Measurements from ENCODE around the gene CARS2. TPM values are rescaled to one million over a fixed set of nuclear protein-coding genes. Genes with fewer than 3 reads are reported as not detected.

The CARS2 gene
- total and polyA plus RNA-seq, 2 experiments from 2014 or later, result 75.7 to 96.7 TPM

DNA sequence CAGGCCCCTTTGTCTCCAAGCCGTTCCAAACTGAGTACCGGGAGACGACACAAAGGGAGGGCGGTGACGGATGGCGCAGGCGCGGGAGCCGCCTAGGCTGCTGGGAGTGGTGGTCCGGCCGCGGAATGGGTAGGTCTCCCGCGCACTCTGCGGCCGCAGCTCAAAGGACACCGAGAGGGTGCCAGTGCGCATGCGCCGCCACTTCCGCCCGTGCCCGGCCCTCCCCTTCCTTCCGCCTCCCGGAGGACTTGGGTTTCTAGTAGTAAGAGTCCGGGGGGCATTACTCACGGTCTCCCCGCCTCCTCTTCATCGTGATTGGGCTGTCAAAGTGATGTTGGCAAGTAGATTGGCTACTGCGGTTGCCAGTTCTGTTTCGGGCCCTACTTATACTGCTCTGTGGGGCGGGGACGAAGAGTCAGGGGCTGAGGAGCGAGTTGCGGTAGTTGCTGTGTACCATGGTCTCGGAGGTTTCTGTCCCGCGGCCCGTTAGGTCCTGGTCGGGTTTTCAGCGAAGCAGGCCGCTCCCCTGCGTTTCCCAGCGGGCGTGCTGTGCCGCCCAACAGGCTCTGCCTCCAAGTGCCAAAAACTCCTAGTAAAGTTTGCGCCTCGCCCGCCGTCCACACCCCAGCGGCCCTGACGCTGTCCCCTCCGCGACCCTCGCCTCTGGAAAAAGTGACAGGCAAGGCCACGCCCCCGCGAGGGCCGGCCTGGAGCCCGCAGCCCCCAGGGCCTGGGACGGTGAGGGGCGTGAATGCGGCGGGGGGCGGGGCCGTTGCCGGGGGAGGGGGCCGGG lies 7.1 kb upstream of the CARS2 start:
- peak overlapping the region; percentile 86 for H2AFZ ChIP-seq
- no peaks in the 10 kb centered on the region for H3K9me2 ChIP-seq (ENCODE audit: insufficient read depth)
- H3K27me3 ChIP-seq (replicated peaks; ENCODE audit: insufficient read depth), result no peaks in the 10 kb centered on the region
- H3K79me2 ChIP-seq (ENCODE audit: insufficient read depth), result peaks cover 44% of the 10 kb centered on the region
- in situ Hi-C loops (cut with MboI), result no loop called here
- H3K9ac ChIP-seq, result peak overlapping the region; percentile 98
- no peaks in the 10 kb centered on the region for H4K20me1 ChIP-seq (ENCODE audit: insufficient read depth)
- TF ChIP-seq EZH2phosphoT487 (IDR thresholded peaks at IDR 0.05; ENCODE audit: insufficient read depth, low read depth), result no peak
- TF ChIP-seq EZH2 (IDR thresholded peaks at IDR 0.05; ENCODE audit: insufficient read depth, poor library complexity, severe bottlenecking), result no peak
- H3K4me2 ChIP-seq (ENCODE audit: unreplicated experiment), result peak overlapping the region; percentile 97
- H3K9me3 ChIP-seq (ENCODE audit: low read depth), result no peaks in the 10 kb centered on the region
- H3K4me3 ChIP-seq, result peak overlapping the region; percentile 87
- WGBS, 2 experiments (ENCODE audit: low coverage in 1 of 2, low lambda C conversion rate in 2 of 2, missing lambda C conversion rate in 2 of 2), result 1 to 2% methylated on average over 55 to 68 of the region's 68 CpGs
- peak overlapping the region; percentile 98 for H3K27ac ChIP-seq
- peaks cover 27% of the 10 kb centered on the region for H3F3A ChIP-seq (ENCODE audit: insufficient read depth)
- no peaks in the 10 kb centered on the region for H3K36me3 ChIP-seq (ENCODE audit: low read depth)
- DNase-seq, result peak; percentile 99
- H3K4me1 ChIP-seq (ENCODE audit: insufficient read depth), result peaks cover 22% of the 10 kb centered on the region

DNA sequence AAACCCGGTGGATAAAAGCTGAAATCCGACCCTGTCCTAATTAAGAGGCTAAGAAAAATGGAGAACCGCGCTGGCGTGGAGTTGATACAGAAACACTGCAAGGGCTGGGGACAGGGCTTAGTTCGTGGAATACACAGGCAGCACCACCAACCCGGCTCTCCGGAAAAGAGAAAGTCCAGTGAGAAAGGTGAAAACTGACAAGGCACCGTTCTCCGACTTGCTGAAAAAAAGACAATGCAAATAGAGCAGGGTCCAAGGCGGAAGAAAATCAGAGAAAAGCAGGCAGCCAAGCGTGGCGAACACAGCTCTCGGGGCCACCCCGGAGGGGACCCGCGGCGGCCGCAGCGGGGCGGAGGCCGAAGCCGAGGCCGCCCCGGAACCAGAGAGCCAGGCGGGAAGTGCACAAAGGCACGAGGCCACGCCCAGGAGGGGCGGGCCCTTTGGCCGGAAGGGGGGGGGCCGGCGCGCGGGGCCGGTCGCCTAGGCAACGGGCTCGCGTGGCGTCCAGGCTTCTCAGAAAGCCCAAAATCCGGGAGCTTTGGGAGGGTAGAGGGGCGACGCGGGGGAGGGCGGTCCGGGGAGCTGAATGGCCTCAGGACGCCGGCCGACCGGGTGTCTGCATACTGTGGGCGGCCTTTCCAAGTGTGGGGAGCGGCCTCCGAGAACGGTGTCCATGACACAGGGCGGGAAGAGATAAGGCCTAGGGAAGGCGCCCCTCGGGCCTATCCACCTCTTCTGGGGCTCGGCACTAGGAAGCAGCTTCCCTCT lies 6.3 kb upstream of the CARS2 start:
- H3K9ac ChIP-seq, result peak overlapping the region; percentile 98
- peak overlapping the region; percentile 86 for H2AFZ ChIP-seq
- no peaks in the 10 kb centered on the region for H3K9me2 ChIP-seq (ENCODE audit: insufficient read depth)
- in situ Hi-C loops (cut with MboI), result no loop called here
- peaks cover 14% of the 10 kb centered on the region for H3K4me1 ChIP-seq (ENCODE audit: insufficient read depth)
- H3K27me3 ChIP-seq (replicated peaks; ENCODE audit: insufficient read depth), result no peaks in the 10 kb centered on the region
- H3K4me3 ChIP-seq, result peak overlapping the region; percentile 87
- H4K20me1 ChIP-seq (ENCODE audit: insufficient read depth), result no peaks in the 10 kb centered on the region
- H3K79me2 ChIP-seq (ENCODE audit: insufficient read depth), result peaks cover 36% of the 10 kb centered on the region
- H3K27ac ChIP-seq, result peak overlapping the region; percentile 98
- DNase-seq, result peak; percentile 97
- WGBS, 2 experiments (ENCODE audit: low coverage in 1 of 2, low lambda C conversion rate in 2 of 2, missing lambda C conversion rate in 2 of 2), result 1 to 3% methylated on average over 36 to 51 of the region's 58 CpGs
- no peaks in the 10 kb centered on the region for H3K36me3 ChIP-seq (ENCODE audit: low read depth)
- peaks cover 35% of the 10 kb centered on the region for H3F3A ChIP-seq (ENCODE audit: insufficient read depth)
- TF ChIP-seq EZH2phosphoT487 (IDR thresholded peaks at IDR 0.05; ENCODE audit: insufficient read depth, low read depth), result no peak
- no peak for TF ChIP-seq EZH2 (IDR thresholded peaks at IDR 0.05; ENCODE audit: insufficient read depth, poor library complexity, severe bottlenecking)
- H3K9me3 ChIP-seq (ENCODE audit: low read depth), result no peaks in the 10 kb centered on the region
- peak overlapping the region; percentile 95 for H3K4me2 ChIP-seq (ENCODE audit: unreplicated experiment)

DNA sequence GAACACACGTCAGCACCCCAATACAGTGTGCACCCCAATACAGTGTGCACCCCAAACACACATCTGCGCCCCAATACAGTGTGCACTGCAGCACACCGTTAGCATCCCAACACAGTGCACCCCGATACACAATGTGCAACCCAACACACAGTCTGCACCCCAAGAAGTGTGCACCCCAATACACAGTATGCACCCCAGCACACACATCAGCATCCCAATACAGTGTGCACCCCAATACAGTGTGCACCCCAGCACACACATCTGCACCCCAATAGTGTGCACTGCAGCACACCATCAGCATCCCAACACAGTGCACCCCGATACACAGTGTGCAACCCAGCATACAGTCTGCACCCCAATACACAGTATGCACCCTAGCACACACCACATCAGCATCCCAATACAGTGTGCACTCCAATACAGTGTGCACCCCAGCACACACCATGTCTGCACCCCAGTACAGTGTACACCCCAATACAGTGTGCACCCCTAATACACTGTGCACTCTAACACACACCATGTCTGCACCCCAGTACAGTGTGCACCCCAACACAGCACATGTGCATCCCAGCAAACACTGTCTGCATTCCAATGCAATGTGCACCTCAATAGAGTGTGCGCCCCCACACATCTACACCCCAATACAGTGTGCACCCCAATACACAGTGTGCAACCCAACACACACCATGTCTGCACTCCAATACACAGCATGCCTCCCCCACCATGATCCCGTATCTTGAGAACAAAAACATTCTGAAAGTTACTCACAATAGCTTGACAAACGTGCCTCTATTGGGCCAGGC lies 855 bp upstream of the CARS2 start:
- TF ChIP-seq EZH2 (IDR thresholded peaks at IDR 0.05; ENCODE audit: insufficient read depth, poor library complexity, severe bottlenecking) (no peak), EZH2phosphoT487 (IDR thresholded peaks at IDR 0.05; ENCODE audit: insufficient read depth, low read depth) (no peak)

DNA sequence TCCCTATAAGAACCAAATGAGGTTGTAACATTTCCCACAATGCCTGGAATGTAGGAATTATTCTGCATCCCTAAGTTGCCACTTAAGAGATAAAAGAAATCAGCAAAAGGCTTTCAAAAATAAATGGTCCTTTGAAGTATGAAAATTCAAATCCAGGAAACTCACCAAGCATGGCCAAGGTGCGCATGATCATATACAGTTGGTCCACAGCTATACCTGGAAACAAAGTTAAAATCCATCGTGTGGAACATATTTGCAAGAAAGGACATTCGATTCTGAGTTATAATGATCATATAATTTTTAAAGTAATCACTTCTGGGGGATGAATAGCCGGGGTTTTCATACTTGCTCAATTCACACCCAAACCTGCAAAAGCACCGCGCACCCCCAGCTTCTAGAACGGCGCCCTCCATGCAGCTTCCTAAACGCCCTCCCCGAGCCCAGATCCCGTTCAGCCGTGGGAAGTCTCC lies 525 bp downstream of the CARS2 start:
- Histone ChIP-seq H4K20me1 (ENCODE audit: insufficient read depth) (no peaks in the 10 kb centered on the region), H3K36me3 (ENCODE audit: low read depth) (peaks cover 10% of the 10 kb centered on the region; the same call in 1 of the 2 replicates), H3K4me2 (ENCODE audit: unreplicated experiment) (peak overlapping the region; percentile 98), H3K4me3 (peak overlapping the region; percentile 80), H3K79me2 (ENCODE audit: insufficient read depth) (peaks cover 51% of the 10 kb centered on the region), H3K9ac (peak overlapping the region; percentile 93), H3K9me2 (ENCODE audit: insufficient read depth) (no peaks in the 10 kb centered on the region), H3K27ac (peak overlapping the region; percentile 97), H3K27me3 (replicated peaks; ENCODE audit: insufficient read depth) (no peaks in the 10 kb centered on the region), H2AFZ (peak overlapping the region; percentile 54), H3K4me1 (ENCODE audit: insufficient read depth) (peaks cover 17% of the 10 kb centered on the region), H3F3A (ENCODE audit: insufficient read depth) (peaks cover 35% of the 10 kb centered on the region), H3K9me3 (ENCODE audit: low read depth) (no peaks in the 10 kb centered on the region)
- DNase-seq, result no peak
- WGBS, 2 experiments (ENCODE audit: low coverage in 1 of 2, low lambda C conversion rate in 2 of 2, missing lambda C conversion rate in 2 of 2), result 2 to 4% methylated on average over 12 of the region's 12 CpGs
- in situ Hi-C loops (cut with MboI), result no loop called here
- TF ChIP-seq EZH2 (IDR thresholded peaks at IDR 0.05; ENCODE audit: insufficient read depth, poor library complexity, severe bottlenecking), result no peak
- no peak for TF ChIP-seq EZH2phosphoT487 (IDR thresholded peaks at IDR 0.05; ENCODE audit: insufficient read depth, low read depth)

More for the DNA sequence above, 855 bp upstream of the CARS2 start:
- in situ Hi-C loops (cut with MboI), result no loop called here
- H3F3A ChIP-seq (ENCODE audit: insufficient read depth), result peaks cover 49% of the 10 kb centered on the region
- peak overlapping the region; percentile 51 for H3K27ac ChIP-seq
- DNase-seq, result no peak
- H3K27me3 ChIP-seq (replicated peaks; ENCODE audit: insufficient read depth), result no peaks in the 10 kb centered on the region
- peak overlapping the region; percentile 43 for H3K4me2 ChIP-seq (ENCODE audit: unreplicated experiment)
- H3K9me3 ChIP-seq (ENCODE audit: low read depth), result no peaks in the 10 kb centered on the region
- peak overlapping the region; percentile 46 for H2AFZ ChIP-seq
- peak overlapping the region; percentile 80 for H3K4me3 ChIP-seq
- 43% methylated on average over 8 of the region's 8 CpGs for WGBS, 2 experiments (ENCODE audit: low coverage in 1 of 2, low lambda C conversion rate in 2 of 2, missing lambda C conversion rate in 2 of 2)
- H3K36me3 ChIP-seq (ENCODE audit: low read depth), result peaks cover 6% of the 10 kb centered on the region; the same call in 1 of the 2 replicates
- H3K9me2 ChIP-seq (ENCODE audit: insufficient read depth), result no peaks in the 10 kb centered on the region
- H4K20me1 ChIP-seq (ENCODE audit: insufficient read depth), result no peaks in the 10 kb centered on the region
- H3K9ac ChIP-seq, result peak overlapping the region; percentile 93
- peaks cover 44% of the 10 kb centered on the region for H3K79me2 ChIP-seq (ENCODE audit: insufficient read depth)
- H3K4me1 ChIP-seq (ENCODE audit: insufficient read depth), result peaks cover 23% of the 10 kb centered on the region
